GM21786 (cell line): ENCODE results near the gene AQP6.
"Not testable (repeated sequence)": the region's sequence is repeated elsewhere in the genome, so short reads cannot be mapped to it uniquely, and the experiment has no call there.

ENCODE experiments used
- ATAC-seq: cut with Tn5 transposase; IDR thresholded peaks from one replicate; pipeline ENCODE4 v1.9.1; 2021; ENCODE audit not compliant: unreplicated experiment

The AQP6 gene

GRCh38 chr12:49987625-49988303 is 15.0 kb downstream of the AQP6 start:
- ATAC-seq, result no peak

DNA sequence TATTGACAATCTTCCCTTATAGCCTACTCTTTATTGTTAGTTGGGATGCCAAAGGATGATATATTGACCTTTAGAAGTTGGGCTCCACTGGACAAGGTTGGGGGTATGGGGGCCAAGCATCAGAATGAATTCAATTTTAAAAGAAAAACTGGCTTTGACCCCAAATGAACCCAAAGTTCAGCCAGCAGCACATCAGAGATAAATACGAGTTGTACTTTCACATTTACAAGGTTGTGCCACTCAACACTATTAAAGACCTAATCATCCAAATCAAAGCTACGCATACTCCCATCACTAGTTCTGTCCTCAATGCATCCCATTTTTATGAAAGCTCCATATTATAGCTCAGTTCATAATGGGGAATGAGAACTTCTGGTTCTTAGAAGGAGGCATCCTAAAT is 16.7 kb downstream of the AQP6 start:
- not testable (repeated sequence) for ATAC-seq

GRCh38 chr12:49990273-49990672 is 17.5 kb downstream of the AQP6 start:
- ATAC-seq, result no peak

- no peak for ATAC-seq
Measured at GRCh38 chr12:49998453-49998852, 25.7 kb downstream of the AQP6 start.

DNA sequence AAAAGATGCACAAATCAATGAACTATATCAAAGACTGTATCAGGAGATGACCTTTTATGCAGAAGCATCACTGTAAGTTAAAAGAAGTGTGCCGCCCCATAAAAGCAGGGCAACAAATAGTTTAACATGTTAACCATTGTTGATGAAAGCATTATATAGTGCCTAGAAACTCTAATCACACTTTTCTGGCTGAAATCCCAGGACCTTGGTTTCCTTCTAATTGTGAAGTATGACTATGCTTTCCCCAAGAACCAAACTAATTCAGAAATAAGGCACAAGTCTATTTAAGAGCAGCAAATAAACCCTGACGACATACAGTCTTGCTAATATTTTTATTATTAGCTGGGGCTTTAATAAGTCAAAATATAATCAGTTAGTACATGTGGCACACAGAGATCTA is 30.8 kb downstream of the AQP6 start:
- ATAC-seq, result no peak

- ATAC-seq, result no peak
Measured at GRCh38 chr12:50004696-50005095, 31.9 kb downstream of the AQP6 start.

- ATAC-seq, result no peak
Measured at GRCh38 chr12:50005175-50005574, 32.4 kb downstream of the AQP6 start.

GRCh38 chr12:50006280-50006679 is 33.5 kb downstream of the AQP6 start:
- no peak for ATAC-seq

- ATAC-seq, result no peak
Measured at GRCh38 chr12:50006754-50007442, 34.2 kb downstream of the AQP6 start.

DNA sequence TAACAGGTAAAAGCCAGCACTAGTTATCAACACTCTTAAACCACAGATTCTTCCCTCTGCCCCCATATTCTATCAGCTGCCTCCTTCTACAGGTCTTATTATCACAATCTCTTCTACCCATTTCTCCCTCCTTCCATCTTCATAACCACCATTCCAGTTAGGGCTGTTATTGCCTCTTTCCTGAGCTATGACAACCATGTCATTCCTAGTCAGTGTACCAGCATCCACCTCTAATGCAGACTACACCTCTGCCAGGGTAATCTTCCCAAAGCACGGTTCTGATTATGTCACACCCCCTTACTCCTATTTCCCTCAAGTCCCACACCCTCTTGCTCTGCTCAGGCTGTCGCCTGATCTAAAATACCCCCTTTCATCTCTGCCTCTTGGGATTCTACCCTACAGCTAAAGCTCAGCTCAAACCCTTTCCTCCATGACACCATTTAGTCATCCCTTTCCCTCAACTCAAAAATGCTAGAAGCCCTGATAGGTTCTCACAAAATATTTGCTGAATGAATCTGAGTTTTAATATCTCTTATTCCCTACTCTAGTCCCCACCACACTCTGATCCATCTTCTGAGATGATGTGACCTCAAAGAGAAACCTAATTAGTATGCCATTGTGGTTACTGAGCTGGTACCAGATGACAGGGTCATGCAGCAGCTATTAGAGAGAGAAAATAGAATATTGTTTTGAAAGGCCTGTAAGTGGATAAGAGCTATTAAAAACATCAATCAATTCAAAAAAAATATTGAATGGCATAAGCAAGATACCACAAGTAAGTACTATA is 40.8 kb downstream of the AQP6 start:
- ATAC-seq, result no peak

DNA sequence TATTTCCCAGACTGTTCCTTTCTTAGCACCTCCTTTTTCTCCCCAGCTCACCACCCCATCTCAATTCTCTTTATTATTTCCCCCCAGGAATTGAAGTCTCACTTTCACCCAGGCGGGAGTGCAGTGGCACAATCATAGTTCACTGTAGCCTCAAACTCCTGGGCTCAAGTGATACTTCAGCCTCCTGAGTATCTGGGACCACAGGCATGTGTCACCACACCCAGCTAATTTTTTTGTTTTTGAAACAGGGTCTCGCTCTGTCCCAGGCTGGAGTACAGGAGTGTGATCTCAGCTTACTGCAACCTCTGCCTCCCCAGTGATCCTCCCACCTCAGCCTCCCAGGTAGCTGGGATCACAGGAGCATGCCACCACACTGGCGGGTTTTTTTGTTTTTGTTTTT is 41.6 kb downstream of the AQP6 start:
- no peak for ATAC-seq

DNA sequence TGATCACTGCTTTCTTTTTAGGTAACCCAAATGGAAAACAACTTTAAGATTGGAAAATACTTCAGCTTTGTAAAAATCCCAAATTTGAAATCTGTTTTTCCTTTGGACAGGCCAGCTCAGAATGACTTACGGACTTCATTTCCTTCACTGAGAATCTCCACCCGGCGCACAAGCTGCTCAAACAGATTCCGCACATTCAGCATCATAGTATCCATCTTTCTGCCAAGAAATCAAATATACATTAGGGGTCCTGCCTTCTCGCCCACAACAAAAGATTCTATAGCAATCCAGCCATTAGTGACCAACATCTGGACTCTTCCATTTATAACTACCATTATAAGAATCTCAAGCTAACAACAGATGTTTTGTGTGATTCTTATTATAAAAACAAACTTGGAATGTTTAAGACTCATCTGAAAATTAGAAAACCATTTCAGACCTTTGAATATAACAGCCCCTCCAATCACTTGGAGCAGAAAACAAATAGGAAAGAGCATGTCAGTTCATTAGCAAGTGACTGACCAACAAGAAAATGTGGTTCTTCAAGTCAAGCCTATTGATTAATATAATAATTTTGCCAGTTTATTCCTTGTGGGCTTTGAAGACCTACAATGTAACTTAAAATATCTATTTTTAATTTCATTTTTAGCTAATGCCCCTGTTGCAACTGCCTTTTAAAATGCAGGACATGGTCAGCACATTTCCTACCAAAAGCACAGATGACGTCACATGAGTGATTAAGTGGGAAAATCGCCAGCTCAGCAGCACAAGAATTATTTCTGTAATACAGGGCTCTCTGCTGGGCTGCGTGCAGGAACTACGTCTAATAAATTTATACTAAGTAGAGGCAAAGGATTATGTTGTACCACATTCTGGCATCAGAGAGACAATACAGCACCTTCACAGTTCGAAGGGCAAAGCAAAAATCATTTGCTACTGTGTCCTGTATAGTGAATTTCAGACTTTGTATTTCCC is 44.0 kb downstream of the AQP6 start:
- no peak for ATAC-seq

DNA sequence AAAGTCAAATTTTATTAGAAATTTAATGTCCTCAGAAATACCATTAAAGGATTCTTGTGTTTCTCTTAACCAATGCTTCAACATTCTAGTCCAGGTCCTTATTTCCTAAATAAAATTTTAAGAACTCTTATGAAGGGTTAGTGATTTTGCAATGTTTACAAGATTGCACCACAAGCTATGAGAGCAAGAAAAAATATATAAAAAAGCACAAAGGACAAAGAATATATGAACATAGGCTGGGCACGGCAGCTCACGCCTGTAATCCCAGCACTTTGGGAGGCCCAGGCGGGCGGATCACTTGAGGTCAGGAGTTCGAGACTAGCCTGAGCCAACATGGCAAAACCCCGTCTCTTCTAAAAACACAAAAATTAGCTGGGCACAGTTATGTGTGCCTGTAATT is 44.9 kb downstream of the AQP6 start:
- ATAC-seq, result no peak

DNA sequence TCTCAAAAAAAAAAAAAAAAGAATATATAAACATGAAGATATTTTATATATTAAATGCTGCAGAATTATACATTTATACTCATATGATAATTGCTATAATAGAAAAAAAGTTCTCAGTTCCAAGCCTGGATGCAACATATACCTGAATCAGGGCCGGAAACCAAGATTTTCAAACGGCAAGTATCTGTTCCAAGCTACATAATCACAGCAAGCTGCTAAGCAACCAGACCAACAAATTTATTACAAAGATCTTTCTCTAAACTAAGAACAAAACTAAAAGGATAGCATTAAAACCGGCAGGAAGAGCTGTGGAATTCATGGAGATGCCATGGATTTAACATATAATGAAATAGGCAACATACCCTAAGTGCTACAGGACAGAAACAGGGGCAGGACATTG is 45.4 kb downstream of the AQP6 start:
- ATAC-seq, result no peak

DNA sequence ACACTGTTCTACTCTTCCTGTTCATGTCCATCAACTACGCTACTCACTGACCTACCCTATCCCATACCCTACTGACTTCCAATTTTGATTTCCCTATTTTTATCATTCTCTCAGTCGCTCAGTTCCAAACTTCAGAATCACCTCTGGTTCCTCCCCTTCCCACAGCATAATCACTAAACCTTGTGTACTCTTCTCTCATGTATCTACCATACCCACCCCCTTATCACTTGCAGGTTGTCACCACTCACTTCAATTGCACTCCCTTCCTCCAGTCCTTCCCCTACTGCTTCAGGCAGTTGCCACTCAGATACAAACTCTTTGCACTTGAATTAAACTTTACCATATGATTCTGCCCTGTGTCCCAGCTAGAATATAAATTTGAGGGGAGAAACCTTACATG is 46.2 kb downstream of the AQP6 start:
- ATAC-seq, result no peak

DNA sequence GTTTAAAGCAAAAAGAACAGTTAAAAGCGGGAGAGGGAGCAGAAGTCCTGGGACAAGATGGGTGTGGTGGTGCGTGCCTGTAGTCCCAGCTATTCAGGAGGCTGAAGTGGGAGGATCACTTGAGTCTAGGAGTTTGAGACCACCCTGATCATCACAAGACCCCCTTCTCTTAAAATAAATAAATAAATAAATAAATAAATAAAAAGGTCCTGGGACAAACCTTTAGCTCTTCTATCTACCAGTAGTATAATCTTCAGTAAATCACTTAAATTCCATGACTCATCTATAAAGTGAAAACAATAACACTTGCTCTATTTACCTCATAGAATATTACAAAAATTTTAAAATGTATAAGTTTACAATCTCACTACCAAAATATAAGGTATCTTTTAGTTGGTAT is 46.8 kb downstream of the AQP6 start:
- no peak for ATAC-seq

DNA sequence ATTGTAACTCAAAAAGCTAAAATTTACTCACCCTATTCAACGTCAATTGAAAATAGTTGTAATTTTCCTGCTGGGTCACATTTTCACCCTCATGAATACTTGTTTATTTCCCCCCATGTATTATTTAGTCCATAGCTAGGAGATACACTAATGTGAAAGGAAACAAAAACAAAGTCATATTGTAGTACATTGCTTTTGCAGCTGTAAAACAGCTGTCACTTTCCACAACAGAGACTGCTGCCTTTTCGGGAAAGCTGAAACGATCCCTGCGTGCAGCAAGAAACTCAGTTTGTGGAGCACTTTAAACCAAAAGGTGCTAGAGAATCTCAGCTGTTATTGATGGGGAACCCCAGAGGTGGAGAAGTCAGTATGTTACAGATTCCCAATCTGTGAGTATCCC is 48.3 kb downstream of the AQP6 start:
- ATAC-seq, result no peak

- no peak for ATAC-seq
Measured at GRCh38 chr12:50022903-50023302, 50.2 kb downstream of the AQP6 start.

GRCh38 chr12:50024227-50024626 is 51.5 kb downstream of the AQP6 start:
- ATAC-seq, result no peak

- ATAC-seq, result no peak
Measured at GRCh38 chr12:50024805-50025186, 52.0 kb downstream of the AQP6 start.
